Measurements from ENCODE around the gene CAST.

The CAST gene

GRCh38 chr5:96709152-96709821, 47.1 kb downstream of the CAST start:
- DNase-seq: no peak

- DNase-seq: no peak
Observed at GRCh38 chr5:96712100-96712746, 50.0 kb downstream of the CAST start.

- no peak for DNase-seq
Observed at GRCh38 chr5:96714450-96714849, 52.3 kb downstream of the CAST start.

GRCh38 chr5:96714951-96715451, 52.8 kb downstream of the CAST start:
- no peak for DNase-seq

- no peak for DNase-seq
Observed at GRCh38 chr5:96716007-96716406, 53.8 kb downstream of the CAST start.

- no peak for DNase-seq
Observed at GRCh38 chr5:96716716-96717115, 54.5 kb downstream of the CAST start.

GRCh38 chr5:96717874-96718273, 55.7 kb downstream of the CAST start:
- DNase-seq: no peak

- DNase-seq: no peak
Observed at GRCh38 chr5:96718635-96719077, 56.5 kb downstream of the CAST start.

- no peak for DNase-seq
Observed at GRCh38 chr5:96720408-96720807, 58.2 kb downstream of the CAST start.

- no peak for DNase-seq
Observed at GRCh38 chr5:96721351-96721977, 59.3 kb downstream of the CAST start.

GRCh38 chr5:96725257-96725656, 63.1 kb downstream of the CAST start:
- no peak for DNase-seq

GRCh38 chr5:96726802-96727201, 64.6 kb downstream of the CAST start:
- no peak for DNase-seq

GRCh38 chr5:96729156-96729555, 67.0 kb downstream of the CAST start:
- DNase-seq: no peak

GRCh38 chr5:96730586-96730985, 68.4 kb downstream of the CAST start:
- DNase-seq: no peak

- DNase-seq: no peak
Observed at GRCh38 chr5:96733771-96734500, 71.8 kb downstream of the CAST start.

GRCh38 chr5:96734871-96735325, 72.7 kb downstream of the CAST start:
- DNase-seq: no peak

- DNase-seq: no peak
Observed at GRCh38 chr5:96736937-96737336, 74.8 kb downstream of the CAST start.

- no peak for DNase-seq
Observed at GRCh38 chr5:96741106-96741505, 78.9 kb downstream of the CAST start.

GRCh38 chr5:96741891-96742309, 79.7 kb downstream of the CAST start:
- no peak for DNase-seq

- no peak for DNase-seq
Observed at GRCh38 chr5:96742538-96742937, 80.4 kb downstream of the CAST start.

- DNase-seq: no peak
Observed at GRCh38 chr5:96743065-96743768, 81.0 kb downstream of the CAST start.

GRCh38 chr5:96743805-96744204, 81.6 kb downstream of the CAST start:
- DNase-seq: no peak

All from right kidney (tissue), 1 donor.